HG03571 (cell line): ENCODE measurements around the gene FBXO47.
A peak's percentile ranks its signal among the peaks of the same experiment; 100 is the strongest.

Source experiments
- ATAC-seq: cut with Tn5 transposase; IDR thresholded peaks from one replicate; pipeline ENCODE4 v1.9.1; 2021; ENCODE audit not compliant: unreplicated experiment

Gene FBXO47

DNA sequence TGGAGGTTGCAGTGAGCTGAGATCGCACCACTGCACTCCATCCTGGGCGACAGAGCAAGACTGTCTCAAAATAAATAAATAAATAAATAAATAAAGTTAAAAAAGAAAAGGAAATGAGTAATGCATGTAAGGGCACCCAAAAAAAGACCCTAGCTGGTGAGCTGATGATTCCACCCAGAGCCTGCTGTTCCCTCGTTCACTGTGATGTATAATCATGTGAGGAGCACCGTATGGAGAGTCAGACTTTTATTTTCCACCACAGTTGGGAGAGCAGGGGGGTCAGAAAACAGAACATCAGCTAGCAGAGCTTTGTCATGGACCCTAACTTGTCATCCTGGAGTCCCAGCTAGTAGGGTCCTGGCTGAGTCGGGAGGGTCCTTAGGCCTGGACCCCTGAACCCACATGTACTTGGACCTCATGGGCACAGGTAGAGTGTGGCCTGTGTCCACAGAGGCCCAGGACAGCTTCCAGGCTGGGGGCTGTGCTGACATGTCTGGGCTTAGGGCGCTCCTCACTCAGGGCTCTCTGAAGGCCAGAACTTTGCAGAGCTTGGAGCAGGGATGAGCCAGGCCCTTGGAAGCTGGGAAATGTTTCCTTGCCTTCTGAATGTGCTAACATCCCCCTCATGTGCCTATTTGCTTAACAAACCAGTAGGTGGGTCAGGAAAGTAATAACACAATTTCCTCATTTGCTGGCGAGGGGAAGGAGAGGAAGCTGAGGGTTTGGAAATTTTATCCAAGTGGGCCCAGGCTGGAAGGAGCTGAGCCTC lies 60.6 kb downstream of the FBXO47 start:
- ATAC-seq: no peak

DNA sequence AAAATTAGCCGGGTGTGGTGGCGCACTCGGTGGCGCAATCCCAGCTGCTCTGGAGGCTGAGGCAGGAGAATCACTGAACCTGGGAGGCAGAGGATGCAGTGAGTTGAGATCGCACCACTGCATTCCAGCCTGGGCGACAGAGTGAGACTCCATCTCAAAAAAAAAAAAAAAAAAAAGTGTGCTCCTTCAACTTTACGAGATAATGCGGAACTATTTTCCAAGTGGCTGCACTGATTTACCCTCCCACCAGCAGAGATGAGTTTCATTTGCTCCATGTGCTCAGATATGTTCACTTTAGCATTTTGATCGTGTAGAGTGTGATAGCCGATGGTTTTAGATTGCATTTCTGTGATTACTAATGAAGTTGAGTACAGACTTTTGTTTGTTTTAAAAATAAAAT lies 61.8 kb downstream of the FBXO47 start:
- ATAC-seq: no peak

DNA sequence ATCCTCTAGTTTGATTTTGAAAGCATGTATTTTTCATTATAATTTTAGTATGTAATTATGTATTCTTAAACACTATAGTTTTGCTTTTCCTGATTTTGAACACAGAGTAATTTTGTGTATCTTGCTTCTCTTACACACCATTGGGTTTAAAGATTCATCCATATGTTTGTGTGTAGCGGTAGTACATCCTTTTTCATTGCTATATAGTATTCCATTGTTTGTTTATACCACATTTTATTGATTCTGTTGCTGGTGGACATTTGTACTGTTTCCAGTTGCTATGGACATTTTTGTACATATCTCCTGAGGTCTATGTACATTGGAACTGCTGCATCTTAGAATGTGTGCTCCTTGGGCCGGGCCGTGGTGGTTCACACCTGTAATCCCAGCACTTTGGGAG lies 62.3 kb downstream of the FBXO47 start:
- no peak for ATAC-seq

DNA sequence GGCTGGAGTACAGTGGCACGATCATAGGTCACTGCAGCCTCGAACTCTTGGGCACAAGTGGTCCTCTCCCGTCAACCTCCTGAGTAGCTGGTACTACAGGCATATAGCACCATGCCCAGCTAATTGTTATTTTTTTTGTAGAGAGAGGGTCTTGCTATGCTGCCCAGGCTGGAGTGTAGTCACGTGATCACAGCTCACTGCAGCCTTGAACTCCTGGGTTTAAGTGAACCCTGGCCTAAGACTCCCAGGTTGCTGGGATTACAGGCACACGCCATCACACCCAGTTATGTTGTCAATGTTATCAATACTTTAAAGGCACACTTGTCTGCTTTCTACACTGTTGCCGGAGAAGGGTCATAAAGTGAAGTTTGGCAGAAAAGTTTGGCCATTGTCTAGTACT lies 63.8 kb downstream of the FBXO47 start:
- no peak for ATAC-seq

DNA sequence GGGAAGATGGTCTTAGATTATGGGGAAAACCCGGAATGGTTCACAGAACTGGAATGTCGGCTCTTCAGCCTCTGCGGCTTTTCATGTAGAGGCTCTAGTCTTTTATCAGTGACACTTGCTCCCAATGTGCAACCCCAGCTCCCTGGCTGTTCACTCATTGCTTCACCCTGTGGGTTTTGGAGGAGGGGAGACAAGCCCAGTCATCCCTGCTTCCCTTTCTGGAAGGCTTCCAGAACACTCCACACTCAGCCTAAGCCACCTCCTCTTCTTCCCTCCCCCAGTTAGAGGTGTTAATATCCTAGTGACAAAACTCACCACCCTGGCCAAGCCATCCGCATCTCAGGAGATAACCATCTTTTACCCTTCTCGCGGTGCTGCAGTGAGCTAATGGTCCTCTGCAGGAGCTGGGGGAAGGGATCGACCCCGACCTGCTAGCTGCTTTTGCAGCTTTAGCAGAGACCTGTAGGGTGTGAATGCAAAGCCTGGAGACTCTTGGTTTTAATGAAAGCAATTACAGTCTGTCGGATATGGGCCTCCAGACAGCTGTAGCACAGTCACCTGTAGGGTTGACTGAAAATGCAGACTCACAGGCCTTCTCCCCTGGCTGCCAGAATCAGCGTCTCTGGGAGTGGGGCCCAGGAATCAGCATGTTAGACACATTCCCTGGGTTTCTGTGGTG lies 66.1 kb downstream of the FBXO47 start:
- ATAC-seq: no peak

DNA sequence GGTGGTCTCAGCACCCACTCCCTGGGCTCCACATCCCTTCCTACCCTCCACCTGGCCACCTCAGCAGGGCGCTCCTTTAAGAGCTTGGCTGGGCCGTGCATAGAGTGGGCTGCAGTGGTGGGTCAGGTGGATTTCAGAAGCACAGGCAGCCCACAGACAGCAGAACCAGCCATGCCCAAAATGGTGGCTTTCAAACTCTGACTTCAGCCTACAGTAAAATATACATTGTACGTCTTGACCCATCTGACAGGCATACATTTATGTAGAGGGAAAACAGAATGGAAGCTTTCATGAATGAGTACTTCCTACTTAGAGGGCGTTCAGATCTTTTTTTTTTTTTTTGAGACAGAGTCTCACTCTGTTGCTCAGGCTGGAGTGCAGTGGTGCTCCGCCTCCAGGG lies 67.8 kb downstream of the FBXO47 start:
- ATAC-seq: no peak

DNA sequence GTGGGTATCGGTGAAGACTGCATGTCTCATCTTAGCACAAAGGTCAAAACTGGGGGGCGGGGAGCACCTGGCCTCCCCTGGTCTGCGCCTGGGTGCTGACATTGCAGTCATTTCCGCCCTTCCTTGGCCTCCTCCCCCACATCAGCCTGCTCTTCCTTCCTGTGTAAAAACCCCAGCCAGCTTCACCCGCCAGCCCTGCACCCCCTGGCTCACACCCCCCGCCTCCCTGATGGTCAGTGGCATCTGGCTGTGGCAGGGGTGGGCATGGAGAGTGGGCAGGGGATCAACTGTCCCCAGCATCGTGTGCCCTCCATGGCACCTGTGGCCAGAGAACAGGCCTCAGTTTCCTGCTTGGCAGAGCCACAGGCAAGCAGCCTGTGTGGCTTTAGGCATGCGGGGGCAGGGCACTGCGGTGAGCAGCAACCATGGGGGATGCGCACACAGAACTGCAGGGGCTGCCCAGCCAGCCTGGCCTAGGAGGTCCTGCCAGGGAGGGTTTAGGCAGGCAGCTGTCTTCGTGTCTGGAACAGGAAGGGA lies 68.3 kb downstream of the FBXO47 start:
- ATAC-seq: peak; percentile 62

- ATAC-seq: no peak
Observed at GRCh38 chr17:38898291-38898679, 68.9 kb downstream of the FBXO47 start.

GRCh38 chr17:38897671-38898290 lies 69.4 kb downstream of the FBXO47 start:
- no peak for ATAC-seq

- no peak for ATAC-seq
Observed at GRCh38 chr17:38897176-38897575, 70.0 kb downstream of the FBXO47 start.

DNA sequence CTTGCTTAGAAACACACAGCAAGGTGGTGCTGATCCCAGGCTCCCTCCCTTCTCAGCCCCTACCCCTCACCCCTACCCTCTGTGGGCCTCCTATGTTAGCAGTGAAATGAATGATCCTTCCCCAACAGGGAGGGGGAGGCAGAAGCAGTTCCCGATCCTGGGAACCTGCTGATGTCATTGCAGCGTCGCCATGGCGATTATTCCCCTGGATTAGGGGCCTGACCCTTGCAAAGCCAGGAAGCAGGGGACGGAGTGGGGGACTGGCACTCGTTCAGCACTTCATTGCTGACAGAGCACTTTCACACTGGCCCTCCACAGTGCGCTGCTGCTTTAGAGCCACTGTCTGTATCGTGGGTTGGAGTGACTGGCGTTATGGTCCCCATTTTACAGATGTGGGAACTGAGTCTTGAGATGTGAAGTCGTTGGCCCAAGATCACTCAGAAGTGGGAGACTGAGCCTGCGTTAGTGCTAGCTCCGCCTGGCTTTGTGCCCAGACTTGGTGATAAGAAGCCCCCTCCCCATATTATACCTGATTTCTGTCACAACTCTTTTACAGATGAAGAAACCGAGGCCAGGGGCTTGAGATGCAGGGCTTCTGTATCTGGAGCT lies 70.8 kb downstream of the FBXO47 start:
- no peak for ATAC-seq

GRCh38 chr17:38894276-38894675 lies 72.9 kb downstream of the FBXO47 start:
- no peak for ATAC-seq

- ATAC-seq: no peak
Observed at GRCh38 chr17:38893607-38894006, 73.6 kb downstream of the FBXO47 start.

GRCh38 chr17:38893113-38893512 lies 74.1 kb downstream of the FBXO47 start:
- ATAC-seq: no peak

- ATAC-seq: no peak
Observed at GRCh38 chr17:38892620-38893019, 74.6 kb downstream of the FBXO47 start.

GRCh38 chr17:38892083-38892482 lies 75.1 kb downstream of the FBXO47 start:
- no peak for ATAC-seq

DNA sequence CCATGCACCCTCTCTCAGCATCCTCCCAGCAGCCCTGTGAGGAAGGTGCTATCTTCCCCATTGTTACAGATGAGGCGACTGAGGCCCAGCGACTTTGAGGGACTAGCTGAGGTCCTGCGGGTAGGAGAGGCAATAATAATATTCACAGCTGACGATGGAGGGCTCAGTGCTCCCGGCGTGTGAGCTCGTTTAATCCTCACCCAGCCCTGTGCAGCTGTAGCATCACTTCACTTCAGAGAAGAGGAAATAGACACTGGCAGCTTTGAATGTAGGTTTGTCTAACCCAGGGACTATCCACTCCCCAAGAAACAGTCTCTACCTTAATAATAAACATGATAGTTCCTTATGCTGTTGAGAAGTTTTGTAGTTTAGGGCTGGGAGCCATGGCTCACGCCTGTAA lies 75.8 kb downstream of the FBXO47 start:
- no peak for ATAC-seq

- no peak for ATAC-seq
Observed at GRCh38 chr17:38890410-38890746, 76.8 kb downstream of the FBXO47 start.

DNA sequence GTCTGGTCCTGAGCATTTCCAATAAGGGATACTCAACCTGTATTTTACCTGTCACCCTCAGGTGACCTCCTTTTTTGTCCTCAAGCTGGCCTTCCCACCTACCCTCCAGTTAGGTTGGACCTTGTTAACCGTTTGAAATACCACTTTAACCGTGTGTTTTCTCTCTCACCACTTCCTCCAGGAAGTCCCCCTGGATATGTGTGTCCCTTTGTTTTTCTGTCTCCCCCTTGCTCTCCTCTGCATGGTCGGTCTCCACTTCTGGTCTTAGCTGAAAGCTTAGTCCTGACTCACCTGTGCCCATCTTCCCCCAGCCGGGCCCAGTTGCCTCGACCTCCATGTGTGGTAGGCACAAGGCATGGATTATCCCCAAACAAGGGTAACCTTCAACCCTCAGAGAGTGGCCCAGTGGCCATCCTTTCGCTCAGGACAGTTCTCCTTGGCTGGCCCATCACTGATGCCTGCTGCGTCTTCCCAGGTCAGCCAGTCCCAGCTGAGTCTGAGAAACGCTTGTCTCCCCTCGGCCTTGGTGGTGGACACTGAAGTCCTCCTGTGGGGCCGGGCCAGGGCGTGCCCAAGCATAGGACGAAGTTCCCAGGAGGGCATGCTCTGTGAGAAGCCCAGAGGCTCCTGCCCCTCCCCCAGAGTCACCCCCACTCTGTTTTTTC lies 77.3 kb downstream of the FBXO47 start:
- ATAC-seq: no peak

DNA sequence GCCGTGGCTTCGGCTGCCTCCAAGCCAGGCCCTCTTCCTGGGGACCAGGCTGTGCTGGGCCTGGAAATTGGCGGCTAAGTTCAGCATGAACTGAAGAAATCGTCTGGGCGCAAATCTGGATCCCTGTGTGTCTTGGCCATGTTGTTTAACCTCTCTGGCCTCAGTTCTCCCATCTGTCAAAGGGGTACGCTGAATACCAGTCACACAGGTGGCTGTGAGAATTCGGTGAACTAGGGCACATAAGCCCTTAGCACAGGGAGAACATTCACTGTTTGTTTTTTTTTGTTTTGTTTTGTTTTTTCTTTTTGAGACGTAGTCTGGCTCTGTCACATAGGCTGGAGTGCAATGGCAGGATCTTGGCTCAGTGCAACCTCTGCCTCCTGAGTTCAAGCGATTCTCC lies 78.4 kb downstream of the FBXO47 start:
- ATAC-seq: no peak

DNA sequence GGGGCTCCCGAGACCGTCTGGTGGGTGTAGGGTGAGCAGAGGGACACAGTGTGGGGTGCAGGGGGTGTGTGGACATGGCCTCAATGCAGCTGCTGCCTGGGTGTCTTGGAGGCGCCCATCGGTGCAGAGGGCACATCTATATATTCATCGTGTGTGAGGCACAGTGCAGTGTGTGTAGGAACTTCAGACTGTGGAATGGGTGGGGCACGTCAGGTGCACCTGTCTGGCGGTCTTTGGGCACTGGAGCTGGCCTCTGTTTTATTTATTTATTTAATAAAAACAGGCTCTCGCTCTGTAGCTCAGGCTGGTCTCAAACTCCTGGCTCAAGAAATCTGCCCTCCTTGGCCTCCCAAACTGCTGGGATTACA lies 80.6 kb downstream of the FBXO47 start:
- ATAC-seq: no peak
